Activated CD4-positive, alpha-beta T cell treated with anti-CD3 and anti-CD28 coated beads, Interleukin-2, amount 50 U/mL, for 4 hours (primary cell): ENCODE measurements around the gene SGMS1.
"Not testable (repeated sequence)": the region's sequence is repeated elsewhere in the genome, so short reads cannot be mapped to it uniquely, and the experiment has no call there.

ENCODE experiments used
- DNase-seq, 2 experiments: peaks; one replicate each; pipeline ENCODE4 v3.0.0-alpha.2; 2020

Gene SGMS1

DNA sequence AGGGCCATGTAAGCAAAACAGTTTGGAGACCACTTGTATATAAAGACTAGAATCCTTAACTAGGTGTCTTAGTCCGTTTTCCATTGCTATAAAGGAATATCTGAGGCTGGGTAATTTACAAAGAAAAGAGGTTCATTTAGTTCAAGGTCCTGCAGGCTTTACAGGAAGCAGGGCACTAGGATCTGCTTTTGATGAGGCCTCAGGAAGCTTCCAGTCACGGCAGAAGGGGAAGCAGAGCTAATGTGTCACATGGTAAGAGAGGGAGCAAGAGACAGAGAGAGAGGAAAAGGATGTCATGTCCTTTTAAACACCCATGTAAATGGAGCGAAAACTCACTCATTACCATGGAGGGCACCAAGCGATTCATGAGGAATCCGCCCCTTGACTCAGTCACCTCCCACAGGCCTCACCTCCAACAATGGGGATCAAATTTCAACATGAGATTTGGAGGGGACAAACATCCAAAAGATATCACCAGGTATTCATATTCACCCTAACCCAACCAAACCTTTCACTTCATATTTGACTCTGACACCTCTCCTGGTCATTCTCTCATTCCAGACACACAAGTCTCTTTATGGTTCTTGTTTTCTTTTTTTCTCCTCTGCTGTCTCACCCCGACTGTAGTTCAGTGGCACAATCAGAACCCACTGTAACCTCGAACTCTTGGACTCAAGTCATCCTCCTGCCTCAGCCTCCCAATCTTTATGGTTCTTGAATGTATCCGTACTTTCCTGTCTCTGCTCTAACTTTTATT lies 342.4 kb downstream of the SGMS1 start:
- no peak for DNase-seq

- no peak for DNase-seq
Measured at GRCh38 chr10:50280049-50280841, 343.5 kb downstream of the SGMS1 start.

GRCh38 chr10:50279489-50279888 lies 344.3 kb downstream of the SGMS1 start:
- no peak for DNase-seq

DNA sequence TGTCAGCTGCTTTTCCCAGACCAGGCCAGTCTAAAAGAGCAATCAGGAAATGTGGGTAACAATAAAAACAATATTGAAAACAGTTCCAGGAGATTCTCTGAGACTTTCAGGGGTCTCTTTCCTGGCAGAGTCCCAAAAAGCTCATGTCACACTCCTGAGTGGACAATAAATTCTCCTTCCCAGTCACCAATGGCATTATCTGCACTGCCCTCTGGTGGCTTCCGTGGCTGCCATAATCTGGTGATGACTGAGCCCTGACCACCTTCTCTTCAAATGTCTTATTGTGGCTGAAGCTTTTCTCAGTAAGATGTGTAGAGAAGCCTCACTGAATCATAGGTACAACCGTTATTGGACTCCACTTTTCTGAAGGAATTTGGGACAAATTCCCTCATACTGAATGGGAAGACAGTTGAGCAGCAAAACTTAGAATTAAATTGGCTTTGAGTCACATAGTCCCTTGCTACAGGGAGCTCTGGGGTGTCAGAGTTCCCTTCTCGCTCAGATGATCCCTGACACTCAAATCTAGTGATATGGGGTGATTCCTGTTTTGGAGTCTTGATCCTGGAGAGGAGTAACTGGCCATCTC lies 348.0 kb downstream of the SGMS1 start:
- peak in 1 of 2 experiments; percentile 5 for DNase-seq

- DNase-seq: no peak
Measured at GRCh38 chr10:50272531-50272930, 351.2 kb downstream of the SGMS1 start.

DNA sequence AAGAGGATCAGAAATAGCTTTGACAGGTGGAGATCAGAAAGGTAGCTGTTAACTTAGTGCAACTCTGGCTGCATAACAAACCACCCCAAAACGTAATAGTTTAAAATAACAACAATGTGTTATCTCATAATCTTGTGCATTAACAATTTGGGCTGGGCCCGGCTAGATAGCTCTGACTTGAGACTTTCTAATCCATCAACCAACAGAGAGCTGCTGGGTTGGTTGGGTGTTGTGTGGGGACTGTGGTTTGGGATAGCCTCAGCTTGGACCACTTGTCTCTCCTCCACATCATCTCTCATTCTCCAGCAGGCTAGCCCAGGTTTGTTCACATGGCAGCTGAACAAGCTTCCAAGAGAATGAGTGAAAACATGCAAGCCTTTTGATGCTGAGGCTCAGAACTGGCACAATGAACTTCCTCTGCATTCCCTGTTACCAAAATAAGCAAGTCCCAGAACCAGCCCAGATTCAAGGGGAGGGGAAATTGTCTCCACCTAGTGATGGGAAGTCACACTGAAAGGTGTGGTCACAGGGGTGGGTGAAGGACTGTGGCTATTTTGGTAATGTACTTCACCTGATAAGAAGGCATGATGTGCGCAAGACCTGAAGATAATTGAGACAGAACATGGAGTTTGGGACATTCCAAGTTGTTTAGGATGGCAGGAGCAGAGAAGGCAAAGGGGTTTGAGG lies 352.0 kb downstream of the SGMS1 start:
- DNase-seq: no peak

GRCh38 chr10:50267877-50268276 lies 355.9 kb downstream of the SGMS1 start:
- DNase-seq: not testable (repeated sequence)

GRCh38 chr10:50262625-50263024 lies 361.1 kb downstream of the SGMS1 start:
- DNase-seq: not testable (repeated sequence)

GRCh38 chr10:50260791-50261281 lies 362.9 kb downstream of the SGMS1 start:
- DNase-seq: no peak
